Esophagus muscularis mucosa (tissue), 3 donors: ENCODE data around the gene NUP210.

Source experiments
- CTCF ChIP-seq, 3 experiments: fragments of 200-600 bp in 2 of 3; fragments of 450-650 bp in 1 of 3; sonication (generic) in 2 of 3; IDR thresholded peaks; one replicate each; pipeline ENCODE4 v1.5.1; 2017 to 2019; ENCODE audit warnings: antibody characterized with exemption in 3 of 3, mild to moderate bottlenecking in 2 of 3, moderate library complexity in 1 of 3
- POLR2A ChIP-seq: fragments of 450-650 bp; IDR thresholded peaks from one replicate; pipeline ENCODE4 v1.6.1; 2017; ENCODE audit warnings: antibody characterized with exemption, moderate library complexity, mild to moderate bottlenecking, low read depth
- POLR2AphosphoS5 ChIP-seq, 2 donors: sonication (generic); formaldehyde crosslinking; IDR thresholded peaks; one replicate each; pipeline ENCODE4 v1.6.1; 2017; ENCODE audit warnings: antibody characterized with exemption in 2 of 2

- no peak for TF ChIP-seq POLR2A
- TF ChIP-seq CTCF (IDR thresholded peaks at IDR 0.05) = no peak
- no peak for TF ChIP-seq POLR2AphosphoS5 (IDR thresholded peaks at IDR 0.05)
These were observed 76.5 kb downstream of the NUP210 start for GRCh38 chr3:13343601-13344000.
